ENCODE measurements around the gene TMEM164. TPM values are rescaled to one million over a fixed set of nuclear protein-coding genes. Genes with fewer than 3 reads are reported as not detected.
"Not testable (repeated sequence)": the region's sequence is repeated elsewhere in the genome, so short reads cannot be mapped to it uniquely, and the experiment has no call there.

Gene TMEM164
- total and polyA plus RNA-seq, 2 donors (not counting 1 experiment from before 2014, with no cell fraction given) = 5.7 to 10.2 TPM

DNA sequence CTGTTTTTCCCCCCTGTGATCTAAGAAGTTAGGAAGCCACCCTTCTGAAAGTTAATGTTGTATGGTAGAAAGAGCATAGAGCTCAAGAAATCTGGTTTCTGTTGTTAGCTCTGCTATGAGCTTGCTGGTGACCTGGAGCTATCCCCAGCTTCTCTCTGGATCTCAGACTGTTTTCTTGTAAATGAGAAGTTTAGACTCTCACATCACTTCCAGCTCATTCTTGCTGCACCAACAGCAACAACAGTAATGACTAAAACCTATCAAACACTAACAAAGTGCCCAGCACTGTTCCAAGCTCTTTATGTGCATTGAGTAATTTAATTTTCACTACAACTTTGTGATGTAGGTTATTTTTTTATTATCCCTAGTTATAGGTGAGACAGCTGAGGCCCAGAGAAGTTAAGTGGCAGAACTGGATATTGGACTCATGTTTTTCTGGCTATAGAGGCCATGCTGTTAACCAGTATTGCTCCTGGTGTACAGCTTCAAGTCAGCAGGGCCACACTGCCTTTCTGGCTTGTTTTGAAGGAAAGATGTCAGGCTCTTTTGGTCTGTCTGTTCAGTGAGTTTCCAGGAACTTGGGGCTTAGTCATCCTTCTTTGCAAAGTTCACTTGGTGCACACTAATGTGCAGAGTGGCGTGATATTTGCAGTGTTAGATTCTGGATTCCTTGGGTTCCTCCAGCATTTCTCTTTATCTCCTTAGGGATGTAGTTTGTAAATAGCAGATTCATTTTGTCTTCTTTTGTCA lies 27.8 kb upstream of the TMEM164 start:
- no peak for TF ChIP-seq EZH2 (IDR thresholded peaks at IDR 0.05; ENCODE audit: low read length, missing control alignments)
- TF ChIP-seq, protein P1, sequence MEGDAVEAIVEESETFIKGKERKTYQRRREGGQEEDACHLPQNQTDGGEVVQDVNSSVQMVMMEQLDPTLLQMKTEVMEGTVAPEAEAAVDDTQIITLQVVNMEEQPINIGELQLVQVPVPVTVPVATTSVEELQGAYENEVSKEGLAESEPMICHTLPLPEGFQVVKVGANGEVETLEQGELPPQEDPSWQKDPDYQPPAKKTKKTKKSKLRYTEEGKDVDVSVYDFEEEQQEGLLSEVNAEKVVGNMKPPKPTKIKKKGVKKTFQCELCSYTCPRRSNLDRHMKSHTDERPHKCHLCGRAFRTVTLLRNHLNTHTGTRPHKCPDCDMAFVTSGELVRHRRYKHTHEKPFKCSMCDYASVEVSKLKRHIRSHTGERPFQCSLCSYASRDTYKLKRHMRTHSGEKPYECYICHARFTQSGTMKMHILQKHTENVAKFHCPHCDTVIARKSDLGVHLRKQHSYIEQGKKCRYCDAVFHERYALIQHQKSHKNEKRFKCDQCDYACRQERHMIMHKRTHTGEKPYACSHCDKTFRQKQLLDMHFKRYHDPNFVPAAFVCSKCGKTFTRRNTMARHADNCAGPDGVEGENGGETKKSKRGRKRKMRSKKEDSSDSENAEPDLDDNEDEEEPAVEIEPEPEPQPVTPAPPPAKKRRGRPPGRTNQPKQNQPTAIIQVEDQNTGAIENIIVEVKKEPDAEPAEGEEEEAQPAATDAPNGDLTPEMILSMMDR (conservative IDR thresholded peaks at IDR 0.05 in 1 of 2, IDR thresholded peaks at IDR 0.05 in 1 of 2; ENCODE audit: low read depth in 1 of 2, low read length in 2 of 2) = no peak
- H3K27me3 ChIP-seq (ENCODE audit: control insufficient read depth, insufficient read depth, low read length) = peaks cover 2% of the 10 kb centered on the region
- DNase-seq (ENCODE audit: low read depth in 2 of 2) = peak in 1 of 2 donors; percentile 23
- no peaks in the 10 kb centered on the region for H3K9me3 ChIP-seq (ENCODE audit: control insufficient read depth, insufficient read depth, low read depth, low read length)
- H2AFZ ChIP-seq (ENCODE audit: low read length) = no peak overlapping the region
- H3K9ac ChIP-seq (ENCODE audit: insufficient read depth, low read length) = no peak overlapping the region
- no peaks in the 10 kb centered on the region for H3K79me2 ChIP-seq (ENCODE audit: control insufficient read depth, insufficient read depth, low read length)
- H3K27ac ChIP-seq (ENCODE audit: insufficient read depth, low read length) = no peak overlapping the region
- H3K4me3 ChIP-seq (replicated peaks in 1 of 4; ENCODE audit: control extremely low read depth in 1 of 4, insufficient read depth in 1 of 4, low read depth in 3 of 4, low read length in 4 of 4) = no peak overlapping the region
- H3K4me1 ChIP-seq (ENCODE audit: control insufficient read depth, extremely low read depth, insufficient read depth, low read length) = no peaks in the 10 kb centered on the region
- H3K4me2 ChIP-seq (ENCODE audit: extremely low read depth, insufficient read depth, low read length) = no peak overlapping the region
- no peaks in the 10 kb centered on the region for H4K20me1 ChIP-seq (ENCODE audit: control insufficient read depth, extremely low read depth, insufficient read depth, low read length)
- H3K36me3 ChIP-seq (ENCODE audit: control insufficient read depth, insufficient read depth, low read length) = no peaks in the 10 kb centered on the region

DNA sequence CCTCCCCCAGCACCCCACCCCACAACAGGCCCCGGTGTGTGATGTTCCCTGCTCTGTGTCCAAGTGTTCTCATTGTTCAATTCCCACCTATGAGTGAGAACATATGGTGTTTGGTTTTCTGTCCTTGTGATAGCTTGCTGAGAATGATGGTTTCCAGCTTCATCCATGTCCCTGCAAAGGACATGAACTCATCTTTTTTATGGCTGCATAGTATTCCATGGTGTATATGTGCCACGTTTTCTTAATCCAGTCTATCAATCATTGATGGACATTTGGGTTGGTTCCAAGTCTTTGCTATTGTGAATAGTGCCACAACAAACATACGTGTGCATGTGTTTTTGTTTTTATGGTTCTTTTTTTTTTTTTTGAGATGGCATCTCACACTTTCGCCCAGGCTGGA lies 17.7 kb upstream of the TMEM164 start:
- H3K9me3 ChIP-seq (ENCODE audit: control insufficient read depth, insufficient read depth, low read depth, low read length); H3K4me3 ChIP-seq (replicated peaks in 1 of 4; ENCODE audit: control extremely low read depth in 1 of 4, insufficient read depth in 1 of 4, low read depth in 3 of 4, low read length in 4 of 4); H3K36me3 ChIP-seq (ENCODE audit: control insufficient read depth, insufficient read depth, low read length); H3K4me1 ChIP-seq (ENCODE audit: control insufficient read depth, extremely low read depth, insufficient read depth, low read length); H3K4me2 ChIP-seq (ENCODE audit: extremely low read depth, insufficient read depth, low read length); H3K9ac ChIP-seq (ENCODE audit: insufficient read depth, low read length); H2AFZ ChIP-seq (ENCODE audit: low read length); H3K27ac ChIP-seq (ENCODE audit: insufficient read depth, low read length); H3K79me2 ChIP-seq (ENCODE audit: control insufficient read depth, insufficient read depth, low read length); DNase-seq (ENCODE audit: low read depth in 2 of 2); H3K27me3 ChIP-seq (ENCODE audit: control insufficient read depth, insufficient read depth, low read length); H4K20me1 ChIP-seq (ENCODE audit: control insufficient read depth, extremely low read depth, insufficient read depth, low read length): not testable (repeated sequence)

DNA sequence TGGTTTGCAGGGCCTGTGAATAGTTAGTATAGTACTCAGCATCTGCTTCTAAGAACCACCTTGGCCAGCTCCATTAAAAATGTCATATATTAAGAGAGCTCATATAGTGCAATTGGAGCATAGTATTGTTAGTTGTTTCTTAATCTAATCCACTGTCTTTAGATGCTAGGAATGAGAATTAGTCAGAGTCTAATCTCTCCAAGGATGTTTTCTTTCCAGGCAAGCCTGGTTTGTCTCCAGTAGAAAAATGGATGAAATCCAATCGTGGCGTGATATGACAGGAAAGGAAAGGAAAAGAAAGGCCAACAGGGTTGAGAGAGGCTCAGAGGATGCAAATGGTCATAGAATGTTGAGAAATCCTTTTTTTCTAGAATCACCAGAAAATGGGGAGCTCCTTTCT lies 15.0 kb upstream of the TMEM164 start:
- peak in 1 of 2 donors; percentile 32 for DNase-seq (ENCODE audit: low read depth in 2 of 2)
- Histone ChIP-seq H3K4me2 (ENCODE audit: extremely low read depth, insufficient read depth, low read length) (no peak overlapping the region), H3K79me2 (ENCODE audit: control insufficient read depth, insufficient read depth, low read length) (no peaks in the 10 kb centered on the region), H4K20me1 (ENCODE audit: control insufficient read depth, extremely low read depth, insufficient read depth, low read length) (no peaks in the 10 kb centered on the region), H3K27me3 (ENCODE audit: control insufficient read depth, insufficient read depth, low read length) (no peaks in the 10 kb centered on the region), H3K9me3 (ENCODE audit: control insufficient read depth, insufficient read depth, low read depth, low read length) (no peaks in the 10 kb centered on the region), H3K4me3 (replicated peaks in 1 of 4; ENCODE audit: control extremely low read depth in 1 of 4, insufficient read depth in 1 of 4, low read depth in 3 of 4, low read length in 4 of 4) (no peak overlapping the region), H3K4me1 (ENCODE audit: control insufficient read depth, extremely low read depth, insufficient read depth, low read length) (no peaks in the 10 kb centered on the region), H2AFZ (ENCODE audit: low read length) (no peak overlapping the region), H3K27ac (ENCODE audit: insufficient read depth, low read length) (no peak overlapping the region), H3K36me3 (ENCODE audit: control insufficient read depth, insufficient read depth, low read length) (no peaks in the 10 kb centered on the region), H3K9ac (ENCODE audit: insufficient read depth, low read length) (no peak overlapping the region)
- TF ChIP-seq EZH2 (IDR thresholded peaks at IDR 0.05; ENCODE audit: low read length, missing control alignments) = no peak
- TF ChIP-seq, protein P1 (conservative IDR thresholded peaks at IDR 0.05 in 1 of 2, IDR thresholded peaks at IDR 0.05 in 1 of 2; ENCODE audit: low read depth in 1 of 2, low read length in 2 of 2) = no peak
